Hindlimb muscle (tissue), 1 donor: ENCODE measurements around the gene NFIC. TPM values are rescaled to one million over a fixed set of nuclear protein-coding genes. Genes with fewer than 3 reads are reported as not detected.

Experiments
- DNase-seq: peaks from one replicate; pipeline ENCODE4 v3.0.0-alpha.2; 2013
- polyA plus RNA-seq: library from polyadenylated mRNA; unstranded; fragments of 120-200 nt; gene quantifications from one replicate; pipeline ENCODE4 v1.2.1, GENCODE V29; 2013; ENCODE audit not compliant: insufficient read length

NFIC gene
- polyA plus RNA-seq, 1 donor = 51.4 TPM

- no peak for DNase-seq
These were observed 146.3 kb downstream of the NFIC start for GRCh38 chr19:3512562-3513228.

- DNase-seq = no peak
These were observed 147.1 kb downstream of the NFIC start for GRCh38 chr19:3513229-3514140.

- no peak for DNase-seq
These were observed 148.5 kb downstream of the NFIC start for GRCh38 chr19:3514930-3515329.

GRCh38 chr19:3515891-3516422 lies 149.6 kb downstream of the NFIC start:
- DNase-seq = no peak

GRCh38 chr19:3516675-3517207 lies 150.4 kb downstream of the NFIC start:
- no peak for DNase-seq

GRCh38 chr19:3517638-3518037 lies 151.3 kb downstream of the NFIC start:
- no peak for DNase-seq

GRCh38 chr19:3518255-3518654 lies 151.9 kb downstream of the NFIC start:
- no peak for DNase-seq

- DNase-seq = no peak
These were observed 152.3 kb downstream of the NFIC start for GRCh38 chr19:3518659-3519058.

Other genes with a start within 250 kb of the NFIC start
- gene GNA15, start 230.6 kb upstream of the NFIC start, polyA plus RNA-seq = 2.6 TPM
- gene S1PR4, start 187.8 kb upstream of the NFIC start, polyA plus RNA-seq = 0.34 TPM
- 35.9 TPM for gene NCLN, start 180.7 kb upstream of the NFIC start, polyA plus RNA-seq
- gene CELF5, start 141.9 kb upstream of the NFIC start, polyA plus RNA-seq = 0.08 TPM
- not detected for gene SMIM24, start 113.9 kb downstream of the NFIC start, polyA plus RNA-seq
- gene SMIM44, start 116.9 kb downstream of the NFIC start, polyA plus RNA-seq = not detected
- gene DOHH, start 134.1 kb downstream of the NFIC start, polyA plus RNA-seq = 10.3 TPM
- gene FZR1, start 139.7 kb downstream of the NFIC start, polyA plus RNA-seq = 38.9 TPM
- 3.5 TPM for gene TEKTIP1, start 172.6 kb downstream of the NFIC start, polyA plus RNA-seq
- 31.0 TPM for gene MFSD12, start 191.0 kb downstream of the NFIC start, polyA plus RNA-seq
- gene HMG20B, start 206.4 kb downstream of the NFIC start, polyA plus RNA-seq = 36.5 TPM
- 2.1 TPM for gene GIPC3, start 218.9 kb downstream of the NFIC start, polyA plus RNA-seq
- gene TBXA2R, start 240.3 kb downstream of the NFIC start, polyA plus RNA-seq = 3.4 TPM